ENCODE data around the gene SKIDA1.
A peak's percentile ranks its signal among the peaks of the same experiment; 100 is the strongest.

DNA sequence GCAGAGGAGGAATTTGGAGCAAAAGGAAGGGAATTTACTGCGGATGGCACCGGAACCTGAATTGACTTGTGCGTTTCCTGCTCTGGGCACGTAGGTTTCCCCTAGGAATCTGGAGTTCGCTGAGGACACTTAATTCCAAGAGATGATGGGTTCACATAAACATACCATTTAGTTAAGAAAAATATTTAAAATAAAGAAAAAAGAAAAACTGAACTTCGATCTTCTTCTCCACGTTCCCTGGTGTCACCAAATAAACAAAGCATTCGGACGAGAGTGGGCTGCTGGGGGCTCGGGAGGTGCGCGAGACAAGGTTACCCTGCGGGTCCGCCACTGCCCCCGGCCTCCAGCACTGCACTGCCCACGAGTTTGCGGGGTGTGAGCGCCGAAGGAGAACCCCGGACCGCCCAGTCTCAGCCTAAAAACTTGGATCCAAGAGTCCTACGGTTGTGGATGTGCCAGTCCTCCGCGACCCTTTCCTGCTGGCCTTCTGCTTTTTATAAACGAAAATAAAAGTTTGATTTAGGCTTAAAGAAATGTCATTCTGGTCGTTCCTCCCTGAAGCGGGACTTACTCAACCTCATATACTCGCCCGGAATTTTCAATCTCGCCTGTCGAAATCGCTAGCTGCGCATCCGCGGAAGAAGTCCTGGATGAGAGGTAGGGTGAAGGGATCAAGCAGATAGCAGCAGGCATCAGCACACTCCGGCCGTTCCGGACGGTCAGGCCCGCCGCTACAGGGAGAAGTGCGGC, 30.3 kb downstream of the SKIDA1 start:
- TF ChIP-seq CTCF (conservative IDR thresholded peaks at IDR 0.05; ENCODE audit: low read depth, low read length) (0 out of 2 replicates have a peak, but pooled peaks have one; percentile 22), EZH2 (IDR thresholded peaks at IDR 0.05; ENCODE audit: borderline replicate concordance, low read depth, low read length, poor library complexity, severe bottlenecking) (no peak)
